Hepatocyte (in vitro differentiated cells): Measurements from ENCODE around the gene CNNM2.

Experiments used
- EZH2 ChIP-seq: fragments of 200-600 bp; sonication (generic); IDR thresholded peaks from 2 replicates; pipeline ENCODE4 v1.6.1; 2016; ENCODE audit warnings: antibody characterized with exemption, mild to moderate bottlenecking, borderline replicate concordance
- EZH2phosphoT487 ChIP-seq: fragments of 200-600 bp; sonication (generic); IDR thresholded peaks from one replicate; pipeline ENCODE4 v1.6.1; 2018; ENCODE audit warnings: antibody characterized with exemption, mild to moderate bottlenecking, low read depth, moderate library complexity; ENCODE audit not compliant: unreplicated experiment, severe bottlenecking
- TF ChIP-seq, protein P1 (sequence below): fragments of 200-600 bp; sonication (generic); IDR thresholded peaks from 2 replicates; pipeline ENCODE4 v1.5.1; 2016; ENCODE audit warnings: antibody characterized with exemption, mild to moderate bottlenecking; ENCODE audit not compliant: poor library complexity

DNA sequence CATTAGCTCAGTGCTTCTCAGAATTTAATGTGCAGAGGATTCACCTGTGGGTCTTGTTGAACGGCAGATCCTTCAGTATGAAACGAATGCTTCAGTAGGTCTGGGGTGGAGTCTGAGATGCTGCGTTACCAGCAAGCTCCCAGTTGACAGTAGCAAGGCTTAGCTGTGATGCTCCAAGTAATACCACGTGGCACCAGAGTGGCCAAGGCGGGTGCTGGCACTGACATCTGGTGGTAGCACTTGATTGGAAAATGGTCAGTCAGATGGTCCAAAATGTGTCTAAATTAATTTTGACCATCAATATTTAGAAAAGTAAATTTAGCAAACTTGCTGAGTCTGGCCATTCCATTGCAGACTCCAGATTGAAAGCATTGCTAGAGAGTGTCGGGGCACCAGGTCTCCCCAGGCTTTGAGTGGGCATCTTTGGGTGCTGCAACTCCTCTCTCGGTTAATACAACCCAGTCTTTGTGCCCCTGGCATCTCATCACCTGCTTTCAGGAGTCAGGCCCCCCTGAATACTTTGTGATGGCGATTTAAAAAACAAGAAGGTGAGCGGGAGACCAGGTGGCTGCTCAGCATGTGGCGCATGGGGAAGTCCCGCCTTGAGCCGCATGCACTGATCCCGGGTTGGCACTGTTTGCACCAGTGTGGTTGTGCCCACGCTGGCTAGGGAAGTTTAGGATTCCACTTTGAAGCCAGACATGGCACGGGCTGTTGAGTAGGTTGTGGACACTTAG is 144.9 kb downstream of the CNNM2 start:
- TF ChIP-seq, protein P1, sequence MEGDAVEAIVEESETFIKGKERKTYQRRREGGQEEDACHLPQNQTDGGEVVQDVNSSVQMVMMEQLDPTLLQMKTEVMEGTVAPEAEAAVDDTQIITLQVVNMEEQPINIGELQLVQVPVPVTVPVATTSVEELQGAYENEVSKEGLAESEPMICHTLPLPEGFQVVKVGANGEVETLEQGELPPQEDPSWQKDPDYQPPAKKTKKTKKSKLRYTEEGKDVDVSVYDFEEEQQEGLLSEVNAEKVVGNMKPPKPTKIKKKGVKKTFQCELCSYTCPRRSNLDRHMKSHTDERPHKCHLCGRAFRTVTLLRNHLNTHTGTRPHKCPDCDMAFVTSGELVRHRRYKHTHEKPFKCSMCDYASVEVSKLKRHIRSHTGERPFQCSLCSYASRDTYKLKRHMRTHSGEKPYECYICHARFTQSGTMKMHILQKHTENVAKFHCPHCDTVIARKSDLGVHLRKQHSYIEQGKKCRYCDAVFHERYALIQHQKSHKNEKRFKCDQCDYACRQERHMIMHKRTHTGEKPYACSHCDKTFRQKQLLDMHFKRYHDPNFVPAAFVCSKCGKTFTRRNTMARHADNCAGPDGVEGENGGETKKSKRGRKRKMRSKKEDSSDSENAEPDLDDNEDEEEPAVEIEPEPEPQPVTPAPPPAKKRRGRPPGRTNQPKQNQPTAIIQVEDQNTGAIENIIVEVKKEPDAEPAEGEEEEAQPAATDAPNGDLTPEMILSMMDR, result no peak
- no peak for TF ChIP-seq EZH2
- TF ChIP-seq EZH2phosphoT487, result no peak
